NT2/D1 (cell line): Measurements from ENCODE around the gene ZNF593OS.

Experiments used
- YY1 ChIP-seq: IDR thresholded peaks from 2 replicates; pipeline ENCODE4 v1.6.1; 2011; ENCODE audit not compliant: insufficient read length, insufficient read depth
- ZNF274 ChIP-seq: IDR thresholded peaks from 2 replicates; pipeline ENCODE4 v1.6.1; 2011; ENCODE audit warnings: mild to moderate bottlenecking, low read depth, low read length

- TF ChIP-seq ZNF274 (no peak), YY1 (no peak)
Measured at GRCh38 chr1:26180010-26180506, 8.4 kb upstream of the ZNF593OS start.
